NCI-H774 (cell line): ENCODE data around the gene NBEA.

Experiments
- DNase-seq: peaks from one replicate; lab custom pipeline; 2025; lab: John Stamatoyannopoulos, UW

The NBEA gene

GRCh38 chr13:35475960-35476943 lies 534.2 kb downstream of the NBEA start, which contains the start of gene MAB21L1:
Gene MAB21L1 (minus strand): TSS chr13:35476689. CDS start chr13:35476138, 551 bp downstream.
- DNase-seq, result no peak

GRCh38 chr13:35477386-35477946 lies 535.4 kb downstream of the NBEA start:
- no peak for DNase-seq

GRCh38 chr13:35478271-35479037 lies 536.4 kb downstream of the NBEA start:
- no peak for DNase-seq

- no peak for DNase-seq
These were observed 537.0 kb downstream of the NBEA start for GRCh38 chr13:35479038-35479492.

GRCh38 chr13:35479706-35480105 lies 537.6 kb downstream of the NBEA start:
- DNase-seq, result no peak

GRCh38 chr13:35480346-35480745 lies 538.3 kb downstream of the NBEA start:
- no peak for DNase-seq

- DNase-seq, result no peak
These were observed 539.7 kb downstream of the NBEA start for GRCh38 chr13:35481777-35482176.

GRCh38 chr13:35482527-35482926 lies 540.5 kb downstream of the NBEA start:
- DNase-seq, result no peak

- no peak for DNase-seq
These were observed 541.7 kb downstream of the NBEA start for GRCh38 chr13:35483761-35484160.

GRCh38 chr13:35484384-35484783 lies 542.3 kb downstream of the NBEA start:
- no peak for DNase-seq

GRCh38 chr13:35485424-35485823 lies 543.4 kb downstream of the NBEA start:
- peak; percentile 4 for DNase-seq

- no peak for DNase-seq
These were observed 547.0 kb downstream of the NBEA start for GRCh38 chr13:35489050-35489449.

- DNase-seq, result no peak
These were observed 553.9 kb downstream of the NBEA start for GRCh38 chr13:35496006-35496405.

- DNase-seq, result no peak
These were observed 554.8 kb downstream of the NBEA start for GRCh38 chr13:35496761-35497386.

GRCh38 chr13:35498231-35498630 lies 556.2 kb downstream of the NBEA start:
- DNase-seq, result no peak

- DNase-seq, result peak; percentile 73
These were observed 557.2 kb downstream of the NBEA start for GRCh38 chr13:35499196-35499662.

- DNase-seq, result peak; percentile 28
These were observed 557.6 kb downstream of the NBEA start for GRCh38 chr13:35499676-35500075.

- peak; percentile 18 for DNase-seq
These were observed 558.1 kb downstream of the NBEA start for GRCh38 chr13:35500144-35500543.

- DNase-seq, result no peak
These were observed 559.7 kb downstream of the NBEA start for GRCh38 chr13:35501661-35502235.

GRCh38 chr13:35502456-35502855 lies 560.4 kb downstream of the NBEA start:
- DNase-seq, result no peak

GRCh38 chr13:35512271-35512920 lies 570.3 kb downstream of the NBEA start:
- no peak for DNase-seq
